Skeletal muscle tissue (tissue), 4 donors: Measurements from ENCODE around the gene SHC2. TPM values are rescaled to one million over a fixed set of nuclear protein-coding genes. Genes with fewer than 3 reads are reported as not detected.
A peak's percentile ranks its signal among the peaks of the same experiment; 100 is the strongest.

ENCODE experiments used
- H3K27ac ChIP-seq: one replicate; pipeline ENCODE4 v1.7.0; 2013; ENCODE audit warnings: mild to moderate bottlenecking, low read depth, low read length, inconsistent platforms
- H3K27me3 ChIP-seq, 3 donors: one replicate each; pipeline ENCODE4 v1.7.0; 2013; ENCODE audit warnings: low read length in 3 of 3; ENCODE audit not compliant: control insufficient read depth in 3 of 3, insufficient read depth in 3 of 3
- H3K36me3 ChIP-seq, 3 donors: one replicate each; pipeline ENCODE4 v1.7.0; 2013; ENCODE audit warnings: low read length in 3 of 3; ENCODE audit not compliant: control insufficient read depth in 3 of 3, insufficient read depth in 3 of 3
- H3K4me1 ChIP-seq, 3 donors: one replicate each; pipeline ENCODE4 v1.7.0; 2013; ENCODE audit warnings: low read length in 3 of 3, mild to moderate bottlenecking in 3 of 3; ENCODE audit not compliant: control insufficient read depth in 3 of 3, insufficient read depth in 3 of 3
- H3K4me3 ChIP-seq, 3 donors: one replicate each; pipeline ENCODE4 v1.7.0; 2013; ENCODE audit warnings: low read length in 3 of 3
- H3K9ac ChIP-seq, 3 donors: one replicate each; pipeline ENCODE4 v1.7.0; 2013; ENCODE audit warnings: low read length in 3 of 3, mild to moderate bottlenecking in 3 of 3, moderate library complexity in 2 of 3, low read depth in 1 of 3
- H3K9me3 ChIP-seq, 3 donors: one replicate each; pipeline ENCODE4 v1.7.0; 2013; ENCODE audit warnings: low read length in 3 of 3; ENCODE audit not compliant: control insufficient read depth in 3 of 3
- total RNA-seq: library from RNA; depleted of rRNA; stranded (reverse); fragments of >200 nt; gene quantifications from one replicate; pipeline ENCODE4 v1.2.3, GENCODE V29; 2014
- donor health status: Osteomylitis.

SHC2 gene
- total RNA-seq, 1 donor from 2014 or later, result 7.8 TPM

GRCh38 chr19:447816-448560 is 12.8 kb downstream of the SHC2 start:
- peak overlapping the region in 1 of 3 donors; percentile 16 for H3K9ac ChIP-seq
- peaks cover 0 to 4% (median 0%) of the 10 kb centered on the region in 3 donors for H3K27me3 ChIP-seq
- H3K36me3 ChIP-seq, result peaks cover 0 to 1% (median 0%) of the 10 kb centered on the region in 3 donors
- H3K4me3 ChIP-seq, result no peak overlapping the region
- H3K9me3 ChIP-seq, result no peaks in the 10 kb centered on the region
- H3K27ac ChIP-seq, result no peak overlapping the region
- peaks cover 2 to 3% (median 3%) of the 10 kb centered on the region in 3 donors for H3K4me1 ChIP-seq

DNA sequence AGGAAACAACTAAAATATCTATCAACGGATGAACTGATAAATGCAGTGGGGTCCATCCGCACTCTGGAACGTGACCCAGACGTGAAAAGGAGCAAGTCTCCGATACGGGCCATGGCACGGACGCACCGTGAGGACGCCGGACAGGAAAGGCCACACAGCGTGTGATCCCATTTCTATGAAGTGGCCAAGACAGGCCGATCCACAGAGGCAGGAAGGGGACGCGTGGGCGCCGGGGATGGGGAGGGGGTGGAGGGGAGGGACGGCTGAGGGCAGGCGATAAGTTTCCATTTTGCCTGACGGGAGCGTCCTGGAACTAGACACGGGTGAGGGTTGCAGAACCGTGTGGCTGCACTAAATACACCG is 13.8 kb downstream of the SHC2 start:
- Histone ChIP-seq H3K36me3 (peaks cover 0 to 1% (median 0%) of the 10 kb centered on the region in 3 donors), H3K9ac (no peak overlapping the region), H3K4me1 (peaks cover 2 to 3% (median 3%) of the 10 kb centered on the region in 3 donors), H3K4me3 (no peak overlapping the region), H3K27me3 (peaks cover 0 to 4% (median 0%) of the 10 kb centered on the region in 3 donors), H3K9me3 (no peaks in the 10 kb centered on the region), H3K27ac (no peak overlapping the region)

DNA sequence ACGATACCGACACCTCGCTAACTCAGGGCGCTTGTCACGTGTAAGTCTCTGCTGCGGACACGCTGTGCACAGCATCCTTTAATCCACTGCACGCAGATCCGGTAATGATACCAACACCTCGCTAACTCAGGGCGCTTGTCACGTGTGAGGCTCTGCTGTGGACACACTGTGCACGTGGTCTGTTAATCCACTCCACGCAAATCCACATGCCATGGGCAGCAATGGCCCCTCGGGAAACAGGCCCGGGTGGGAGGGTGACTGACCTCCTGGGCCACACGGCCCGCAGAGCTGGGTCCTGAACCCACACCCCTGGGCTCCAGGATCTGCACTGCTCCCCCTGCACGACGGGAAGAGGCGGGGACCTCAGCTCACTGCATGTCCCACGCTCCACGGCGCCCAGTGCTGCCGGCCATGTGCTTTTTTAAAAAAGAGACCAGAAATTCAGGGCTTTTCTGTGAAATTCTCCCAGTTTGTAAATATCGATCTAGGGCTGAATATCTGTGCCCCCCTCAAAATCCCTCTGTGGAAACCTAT is 16.1 kb downstream of the SHC2 start:
- no peak overlapping the region for H3K4me3 ChIP-seq
- peaks cover 7 to 13% (median 13%) of the 10 kb centered on the region in 3 donors for H3K27me3 ChIP-seq
- H3K9me3 ChIP-seq, result no peaks in the 10 kb centered on the region
- H3K9ac ChIP-seq, result no peak overlapping the region
- H3K27ac ChIP-seq, result no peak overlapping the region
- H3K36me3 ChIP-seq, result peaks cover 0 to 2% (median 1%) of the 10 kb centered on the region in 3 donors
- H3K4me1 ChIP-seq, result peaks cover 2 to 7% (median 3%) of the 10 kb centered on the region in 3 donors

DNA sequence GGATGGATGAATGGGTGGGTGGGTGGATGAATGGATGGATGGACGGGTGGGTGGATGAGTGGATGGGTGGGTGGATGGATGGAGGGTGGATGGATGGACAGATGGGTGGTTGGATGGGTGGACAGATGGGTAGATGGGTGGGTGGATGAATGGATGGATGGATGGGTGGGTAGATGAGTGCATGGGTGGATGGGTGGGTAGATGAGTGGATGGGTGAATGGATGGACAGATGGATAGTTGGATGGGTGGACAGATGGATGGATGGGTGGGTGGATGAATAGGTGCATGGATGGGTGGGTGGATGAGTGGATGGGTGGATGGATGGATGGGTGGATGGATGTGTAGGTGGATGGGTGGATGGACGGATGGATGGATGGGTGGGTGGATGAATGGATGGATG is 17.8 kb downstream of the SHC2 start:
- H3K9me3 ChIP-seq, result no peaks in the 10 kb centered on the region
- H3K4me3 ChIP-seq, result no peak overlapping the region
- H3K4me1 ChIP-seq, result peaks cover 0 to 4% (median 0%) of the 10 kb centered on the region in 3 donors
- H3K9ac ChIP-seq, result no peak overlapping the region
- no peak overlapping the region for H3K27ac ChIP-seq
- H3K36me3 ChIP-seq, result peaks cover 0 to 4% (median 1%) of the 10 kb centered on the region in 3 donors
- H3K27me3 ChIP-seq, result peaks cover 3 to 13% (median 13%) of the 10 kb centered on the region in 3 donors

- Histone ChIP-seq H3K4me1 (peaks cover 0 to 4% (median 0%) of the 10 kb centered on the region in 3 donors), H3K36me3 (peaks cover 0 to 4% (median 1%) of the 10 kb centered on the region in 3 donors), H3K9ac (no peak overlapping the region), H3K9me3 (no peaks in the 10 kb centered on the region), H3K4me3 (no peak overlapping the region), H3K27ac (no peak overlapping the region), H3K27me3 (peaks cover 3 to 14% (median 13%) of the 10 kb centered on the region in 3 donors)
These were observed 18.7 kb downstream of the SHC2 start for GRCh38 chr19:442085-442484.

DNA sequence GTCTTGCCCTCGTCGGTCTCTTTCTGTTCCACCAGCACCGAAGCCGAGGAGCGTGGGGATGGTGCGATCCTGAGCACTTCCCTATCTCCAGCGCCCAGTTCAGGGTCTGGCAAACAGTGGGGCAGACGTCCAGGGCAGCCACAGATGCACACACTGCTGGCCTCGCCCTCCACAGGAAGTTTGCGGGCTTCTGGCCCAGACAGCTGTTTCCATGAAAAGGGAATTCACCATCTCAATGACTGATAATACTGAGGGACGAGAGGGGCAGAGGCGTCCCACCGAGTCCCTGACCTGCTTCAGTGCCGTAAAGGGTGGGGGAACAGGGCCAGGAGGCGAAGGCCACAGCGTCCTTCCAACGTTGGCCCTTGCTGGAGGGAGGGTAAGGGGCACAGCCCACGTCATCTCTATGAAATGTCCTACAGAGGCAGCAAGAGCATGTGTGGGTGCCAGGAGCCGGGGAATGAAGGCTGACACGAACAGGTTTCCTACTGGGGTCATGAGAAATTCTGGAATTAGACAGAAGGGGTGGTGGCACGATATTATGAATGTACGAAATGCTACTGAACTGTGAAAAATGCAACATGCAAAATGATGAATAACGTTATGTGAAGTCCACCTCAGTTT is 19.5 kb downstream of the SHC2 start:
- Histone ChIP-seq H3K27me3 (peaks cover 3 to 16% (median 13%) of the 10 kb centered on the region in 3 donors), H3K27ac (no peak overlapping the region), H3K9me3 (no peaks in the 10 kb centered on the region), H3K4me3 (no peak overlapping the region), H3K36me3 (peaks cover 0 to 4% (median 0%) of the 10 kb centered on the region in 3 donors), H3K4me1 (peaks cover 0 to 4% (median 0%) of the 10 kb centered on the region in 3 donors), H3K9ac (no peak overlapping the region)

- peaks cover 3 to 16% (median 13%) of the 10 kb centered on the region in 3 donors for H3K27me3 ChIP-seq
- H3K36me3 ChIP-seq, result peaks cover 0 to 4% (median 0%) of the 10 kb centered on the region in 3 donors
- no peak overlapping the region for H3K4me3 ChIP-seq
- H3K4me1 ChIP-seq, result peaks cover 5 to 10% (median 6%) of the 10 kb centered on the region in 3 donors
- H3K9ac ChIP-seq, result no peak overlapping the region
- H3K27ac ChIP-seq, result no peak overlapping the region
- H3K9me3 ChIP-seq, result no peaks in the 10 kb centered on the region
These were observed 20.2 kb downstream of the SHC2 start for GRCh38 chr19:440391-441212.

DNA sequence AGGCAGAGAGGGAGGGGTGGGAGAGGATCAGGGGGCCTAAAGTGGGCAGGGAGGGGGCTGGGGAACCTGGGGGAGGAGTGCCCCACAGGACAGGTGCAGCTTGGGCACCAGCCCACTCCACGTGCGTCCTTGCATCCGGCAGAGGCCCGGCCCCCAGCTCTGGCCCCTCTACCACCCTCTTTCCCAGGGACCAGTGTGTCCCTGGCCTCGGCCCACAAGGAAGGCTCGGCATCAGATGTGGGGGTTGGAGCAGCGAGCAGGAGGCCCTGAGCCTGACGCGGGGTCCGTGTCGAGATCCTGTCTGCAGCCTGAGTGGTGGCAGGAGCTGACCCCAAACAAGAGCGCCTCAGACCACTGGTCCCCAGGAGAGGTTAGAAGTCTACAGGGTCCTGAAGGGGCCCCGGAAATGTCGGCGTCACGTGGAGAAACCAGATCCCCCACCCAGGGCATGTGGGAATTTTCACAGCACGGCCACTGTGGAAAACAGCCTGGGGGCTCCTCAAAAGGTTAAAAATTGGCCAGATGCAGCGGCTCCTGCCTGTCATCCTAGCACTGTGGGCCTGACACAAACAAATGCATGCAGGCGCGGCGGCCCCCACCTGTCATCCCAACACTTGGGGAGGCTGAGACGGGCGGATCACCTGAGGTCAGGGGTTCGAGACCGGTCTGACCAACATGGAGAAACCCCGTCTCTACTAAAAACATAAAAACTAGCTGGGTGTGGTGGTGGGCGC is 21.5 kb downstream of the SHC2 start:
- no peaks in the 10 kb centered on the region for H3K9me3 ChIP-seq
- H3K4me1 ChIP-seq, result peaks cover 5 to 14% (median 10%) of the 10 kb centered on the region in 3 donors
- H3K27me3 ChIP-seq, result peaks cover 3 to 16% (median 13%) of the 10 kb centered on the region in 3 donors
- H3K4me3 ChIP-seq, result no peak overlapping the region
- H3K9ac ChIP-seq, result no peak overlapping the region
- no peak overlapping the region for H3K27ac ChIP-seq
- H3K36me3 ChIP-seq, result peaks cover 0 to 4% (median 2%) of the 10 kb centered on the region in 3 donors

GRCh38 chr19:438416-438958 is 22.3 kb downstream of the SHC2 start:
- Histone ChIP-seq H3K4me3 (no peak overlapping the region), H3K9me3 (peaks cover 0 to 2% (median 0%) of the 10 kb centered on the region in 3 donors), H3K27me3 (peaks cover 3 to 16% (median 13%) of the 10 kb centered on the region in 3 donors), H3K36me3 (peaks cover 0 to 4% (median 4%) of the 10 kb centered on the region in 3 donors), H3K27ac (no peak overlapping the region), H3K9ac (no peak overlapping the region), H3K4me1 (peaks cover 5 to 14% (median 10%) of the 10 kb centered on the region in 3 donors)
